ENCODE measurements around the gene WASL. TPM values are rescaled to one million over a fixed set of nuclear protein-coding genes. Genes with fewer than 3 reads are reported as not detected.

The WASL gene
- total RNA-seq, 2 experiments from 2014 or later: 4.4 to 6.3 TPM

- Histone ChIP-seq H3K4me3 (ENCODE audit: low read depth, low read length, poor library complexity, severe bottlenecking) (no peak overlapping the region), H4K20me1 (ENCODE audit: insufficient read depth, low read length) (no peaks in the 10 kb centered on the region), H2AFZ (ENCODE audit: low read length) (no peak overlapping the region), H3K79me2 (ENCODE audit: insufficient read depth, low read depth, low read length) (no peaks in the 10 kb centered on the region), H3K9me3 (ENCODE audit: low read length) (no peaks in the 10 kb centered on the region), H3K9me2 (ENCODE audit: insufficient read depth, low read length) (no peaks in the 10 kb centered on the region), H3K4me2 (ENCODE audit: low read length) (no peak overlapping the region), H3K27ac (ENCODE audit: low read depth, low read length, poor library complexity, severe bottlenecking) (no peak overlapping the region), H3K4me1 (ENCODE audit: insufficient read depth, low read length, poor library complexity, severe bottlenecking) (no peaks in the 10 kb centered on the region), H3K36me3 (ENCODE audit: insufficient read depth, low read length) (no peaks in the 10 kb centered on the region)
- CTCF ChIA-PET (ENCODE audit: unreplicated experiment): no interaction called here
- TF ChIP-seq CTCF (conservative IDR thresholded peaks at IDR 0.05; ENCODE audit: low read length) (no peak), EZH2phosphoT487 (IDR thresholded peaks at IDR 0.05; ENCODE audit: borderline replicate concordance, low read depth, low read length) (no peak)
- intact Hi-C loops (cut with micrococcal nuclease; ENCODE audit: unreplicated experiment): no loop called here
- BruUV-seq (replicated peaks): no TSS peak
- no peak for DNase-seq (ENCODE audit: low spot score)
- POLR2A ChIA-PET: interaction anchor here (1.2 kb wide), 1 partner anchor 16 kb away, joined by 4 read pairs; no protein-coding TSS in a partner anchor
Observed at GRCh38 chr7:123673752-123674398, 74.9 kb downstream of the WASL start.

- no peaks in the 10 kb centered on the region for H3K9me3 ChIP-seq (ENCODE audit: low read length)
- H3K4me1 ChIP-seq (ENCODE audit: insufficient read depth, low read length, poor library complexity, severe bottlenecking): no peaks in the 10 kb centered on the region
- no peak for DNase-seq (ENCODE audit: low spot score)
- no TSS peak for BruUV-seq (replicated peaks)
- ChIA-PET CTCF (ENCODE audit: unreplicated experiment) (no interaction called here), POLR2A (interaction anchor here (0.5 kb wide), 1 partner anchor 212 kb away, joined by 3 read pairs; no protein-coding TSS in a partner anchor)
- no peaks in the 10 kb centered on the region for H3K9me2 ChIP-seq (ENCODE audit: insufficient read depth, low read length)
- no peaks in the 10 kb centered on the region for H3K79me2 ChIP-seq (ENCODE audit: insufficient read depth, low read depth, low read length)
- H2AFZ ChIP-seq (ENCODE audit: low read length): no peak overlapping the region
- intact Hi-C loops (cut with micrococcal nuclease; ENCODE audit: unreplicated experiment): no loop called here
- no peak overlapping the region for H3K4me3 ChIP-seq (ENCODE audit: low read depth, low read length, poor library complexity, severe bottlenecking)
- H3K4me2 ChIP-seq (ENCODE audit: low read length): no peak overlapping the region
- no peak overlapping the region for H3K27ac ChIP-seq (ENCODE audit: low read depth, low read length, poor library complexity, severe bottlenecking)
- H3K36me3 ChIP-seq (ENCODE audit: insufficient read depth, low read length): no peaks in the 10 kb centered on the region
- TF ChIP-seq EZH2phosphoT487 (IDR thresholded peaks at IDR 0.05; ENCODE audit: borderline replicate concordance, low read depth, low read length) (no peak), CTCF (conservative IDR thresholded peaks at IDR 0.05; ENCODE audit: low read length) (no peak)
- H4K20me1 ChIP-seq (ENCODE audit: insufficient read depth, low read length): no peaks in the 10 kb centered on the region
Observed at GRCh38 chr7:123673137-123673732, 75.6 kb downstream of the WASL start.

GRCh38 chr7:123669485-123669884 is 79.3 kb downstream of the WASL start:
- no peak overlapping the region for H3K4me2 ChIP-seq (ENCODE audit: low read length)
- no peak overlapping the region for H2AFZ ChIP-seq (ENCODE audit: low read length)
- H3K79me2 ChIP-seq (ENCODE audit: insufficient read depth, low read depth, low read length): no peaks in the 10 kb centered on the region
- CTCF ChIA-PET (ENCODE audit: unreplicated experiment): no interaction called here
- intact Hi-C loops (cut with micrococcal nuclease; ENCODE audit: unreplicated experiment): no loop called here
- H3K36me3 ChIP-seq (ENCODE audit: insufficient read depth, low read length): no peaks in the 10 kb centered on the region
- no peak for DNase-seq (ENCODE audit: low spot score)
- H3K27ac ChIP-seq (ENCODE audit: low read depth, low read length, poor library complexity, severe bottlenecking): no peak overlapping the region
- POLR2A ChIA-PET: interaction anchor here (0.6 kb wide), 1 partner anchor 123 kb away, joined by 3 read pairs; no protein-coding TSS in a partner anchor
- no TSS peak for BruUV-seq (replicated peaks)
- H3K4me3 ChIP-seq (ENCODE audit: low read depth, low read length, poor library complexity, severe bottlenecking): no peak overlapping the region
- H3K4me1 ChIP-seq (ENCODE audit: insufficient read depth, low read length, poor library complexity, severe bottlenecking): no peaks in the 10 kb centered on the region
- no peaks in the 10 kb centered on the region for H3K9me2 ChIP-seq (ENCODE audit: insufficient read depth, low read length)
- H3K9me3 ChIP-seq (ENCODE audit: low read length): no peaks in the 10 kb centered on the region
- no peaks in the 10 kb centered on the region for H4K20me1 ChIP-seq (ENCODE audit: insufficient read depth, low read length)
- no peak for TF ChIP-seq CTCF (conservative IDR thresholded peaks at IDR 0.05; ENCODE audit: low read length)
- no peak for TF ChIP-seq EZH2phosphoT487 (IDR thresholded peaks at IDR 0.05; ENCODE audit: borderline replicate concordance, low read depth, low read length)
